ENCODE data around the gene POLR2C. TPM values are rescaled to one million over a fixed set of nuclear protein-coding genes. Genes with fewer than 3 reads are reported as not detected.

POLR2C gene
- total RNA-seq, 1 experiment from 2014 or later: 47.8 TPM

- H4K20me1 ChIP-seq (ENCODE audit: insufficient read depth): no peaks in the 10 kb centered on the region
Measured at GRCh38 chr16:57472665-57473060, 10.2 kb downstream of the POLR2C start.

GRCh38 chr16:57473176-57473840, 10.8 kb downstream of the POLR2C start:
- no peak overlapping the region for H2AFZ ChIP-seq
- no peaks in the 10 kb centered on the region for H3F3A ChIP-seq (ENCODE audit: insufficient read depth, low read depth)
- no peak for DNase-seq
- no peaks in the 10 kb centered on the region for H3K79me2 ChIP-seq (ENCODE audit: low read depth)
- no TSS peak for BruUV-seq (replicated peaks)
- no peaks in the 10 kb centered on the region for H3K9me3 ChIP-seq (ENCODE audit: insufficient read depth, low read depth)
- no peaks in the 10 kb centered on the region for H3K27me3 ChIP-seq (ENCODE audit: insufficient read depth, low read depth)
- CTCF ChIA-PET: no interaction called here
- no peak overlapping the region for H3K4me2 ChIP-seq
- H3K9me2 ChIP-seq (ENCODE audit: insufficient read depth): no peaks in the 10 kb centered on the region
- no peaks in the 10 kb centered on the region for H4K20me1 ChIP-seq (ENCODE audit: insufficient read depth)
- no peak for TF ChIP-seq CTCF (conservative IDR thresholded peaks at IDR 0.05)
- TF ChIP-seq EZH2 (IDR thresholded peaks at IDR 0.05; ENCODE audit: low read depth): no peak
- H3K4me1 ChIP-seq (replicated peaks; ENCODE audit: insufficient read depth): no peaks in the 10 kb centered on the region
- H3K27ac ChIP-seq: no peak overlapping the region
- intact Hi-C loops (cut with micrococcal nuclease; ENCODE audit: unreplicated experiment): no loop called here
- no peak overlapping the region for H3K4me3 ChIP-seq
- H3K36me3 ChIP-seq (ENCODE audit: low read depth): peaks cover 10% of the 10 kb centered on the region; the same call in 1 of the 2 replicates
- POLR2A ChIA-PET (ENCODE audit: unreplicated experiment): no interaction called here

More at GRCh38 chr16:57472665-57473060, 10.2 kb downstream of the POLR2C start:
- no peak overlapping the region for H3K27ac ChIP-seq
- H3K36me3 ChIP-seq (ENCODE audit: low read depth): peaks cover 12% of the 10 kb centered on the region; the same call in 1 of the 2 replicates
- CTCF ChIA-PET: no interaction called here
- H3K79me2 ChIP-seq (ENCODE audit: low read depth): no peaks in the 10 kb centered on the region
- POLR2A ChIA-PET (ENCODE audit: unreplicated experiment): no interaction called here
- no peak overlapping the region for H2AFZ ChIP-seq
- no peaks in the 10 kb centered on the region for H3K4me1 ChIP-seq (replicated peaks; ENCODE audit: insufficient read depth)
- TF ChIP-seq EZH2 (IDR thresholded peaks at IDR 0.05; ENCODE audit: low read depth): no peak
- TF ChIP-seq CTCF (conservative IDR thresholded peaks at IDR 0.05): no peak
- no peak overlapping the region for H3K4me3 ChIP-seq
- no peak overlapping the region for H3K4me2 ChIP-seq
- BruUV-seq (replicated peaks): no TSS peak
- no peaks in the 10 kb centered on the region for H3F3A ChIP-seq (ENCODE audit: insufficient read depth, low read depth)
- H3K9me2 ChIP-seq (ENCODE audit: insufficient read depth): no peaks in the 10 kb centered on the region
- H3K9me3 ChIP-seq (ENCODE audit: insufficient read depth, low read depth): no peaks in the 10 kb centered on the region
- no peaks in the 10 kb centered on the region for H3K27me3 ChIP-seq (ENCODE audit: insufficient read depth, low read depth)
- intact Hi-C loops (cut with micrococcal nuclease; ENCODE audit: unreplicated experiment): no loop called here
- DNase-seq: no peak

GRCh38 chr16:57473906-57474305, 11.4 kb downstream of the POLR2C start:
- no peak for DNase-seq
- ChIA-PET CTCF (no interaction called here), POLR2A (ENCODE audit: unreplicated experiment) (no interaction called here)
- intact Hi-C loops (cut with micrococcal nuclease; ENCODE audit: unreplicated experiment): no loop called here
- Histone ChIP-seq H3K9me2 (ENCODE audit: insufficient read depth) (no peaks in the 10 kb centered on the region), H4K20me1 (ENCODE audit: insufficient read depth) (no peaks in the 10 kb centered on the region), H3K4me3 (no peak overlapping the region), H3F3A (ENCODE audit: insufficient read depth, low read depth) (no peaks in the 10 kb centered on the region), H3K9me3 (ENCODE audit: insufficient read depth, low read depth) (no peaks in the 10 kb centered on the region), H3K4me1 (replicated peaks; ENCODE audit: insufficient read depth) (no peaks in the 10 kb centered on the region), H3K36me3 (ENCODE audit: low read depth) (peaks cover 4% of the 10 kb centered on the region; the same call in 1 of the 2 replicates), H3K79me2 (ENCODE audit: low read depth) (no peaks in the 10 kb centered on the region), H2AFZ (no peak overlapping the region), H3K27me3 (ENCODE audit: insufficient read depth, low read depth) (no peaks in the 10 kb centered on the region), H3K27ac (no peak overlapping the region), H3K4me2 (no peak overlapping the region)
- TF ChIP-seq EZH2 (IDR thresholded peaks at IDR 0.05; ENCODE audit: low read depth) (no peak), CTCF (conservative IDR thresholded peaks at IDR 0.05) (no peak)
- BruUV-seq (replicated peaks): no TSS peak
